ENCODE results near the gene ADRA2C.

GRCh38 chr4:3760841-3761240 lies 5.3 kb upstream of the ADRA2C start:
- TF ChIP-seq CTCF (IDR thresholded peaks at IDR 0.05 in 8 of 11, conservative IDR thresholded peaks at IDR 0.05 in 3 of 11) (no peak), POLR2AphosphoS5 (IDR thresholded peaks at IDR 0.05) (no peak), POLR2A (IDR thresholded peaks at IDR 0.05) (no peak)

All from spleen (tissue), 7 donors.